Keratinocyte (primary cell): ENCODE results near the gene SMIM17. TPM values are rescaled to one million over a fixed set of nuclear protein-coding genes. Genes with fewer than 3 reads are reported as not detected.

Experiments
- DNase-seq: peaks from one replicate; pipeline ENCODE4 v3.0.0-alpha.2; 2011; ENCODE audit warnings: low read depth, missing footprints, low spot score
- FAIRE-seq: peaks from 2 replicates; lab custom pipeline; 2011; peaks lifted over from hg19 to GRCh38; lab: Jason Lieb, UNC
- H2AFZ ChIP-seq: 2 replicates; pipeline ENCODE4 v1.6.0; 2012; ENCODE audit warnings: low read length, control low read depth, inconsistent platforms; ENCODE audit not compliant: control insufficient read depth
- H3K27ac ChIP-seq: 2 replicates; pipeline ENCODE4 v1.5.1; 2011; ENCODE audit warnings: low read length; ENCODE audit not compliant: control insufficient read depth, insufficient read depth
- H3K27me3 ChIP-seq: 3 replicates; pipeline ENCODE4 v1.6.0; 2011; ENCODE audit warnings: low read length; ENCODE audit not compliant: control insufficient read depth, insufficient read depth; ENCODE audit errors: extremely low read depth
- H3K36me3 ChIP-seq, 2 experiments: 2 replicates in 1 of 2; 3 replicates in 1 of 2; pipeline ENCODE4 v1.5.1; 2011; ENCODE audit warnings: low read length in 2 of 2, mild to moderate bottlenecking in 1 of 2; ENCODE audit not compliant: control insufficient read depth in 2 of 2, insufficient read depth in 2 of 2; ENCODE audit errors: extremely low read depth in 1 of 2
- H3K4me1 ChIP-seq: 3 replicates; pipeline ENCODE4 v1.5.1; 2011; ENCODE audit warnings: low read length; ENCODE audit not compliant: control insufficient read depth, insufficient read depth; ENCODE audit errors: extremely low read depth
- H3K4me2 ChIP-seq: 3 replicates; pipeline ENCODE4 v1.6.0; 2011; ENCODE audit warnings: low read depth, low read length; ENCODE audit not compliant: control insufficient read depth, insufficient read depth; ENCODE audit errors: extremely low read depth
- H3K4me3 ChIP-seq, 3 experiments: fragments of 200-600 bp in 1 of 3; sonication (generic) in 1 of 3; 2 replicates in 2 of 3; 3 replicates in 1 of 3; pipeline ENCODE4 v1.5.1; 2011 to 2016; ENCODE audit warnings: low read length in 3 of 3, mild to moderate bottlenecking in 3 of 3, control low read depth in 2 of 3, inconsistent platforms in 1 of 3, low read depth in 1 of 3, mixed read lengths in 1 of 3, mixed run types in 1 of 3, moderate library complexity in 1 of 3; ENCODE audit not compliant: control insufficient read depth in 2 of 3, insufficient read depth in 2 of 3; ENCODE audit errors: extremely low read depth in 1 of 3
- H3K79me2 ChIP-seq: 2 replicates; pipeline ENCODE4 v1.6.0; 2012; ENCODE audit warnings: low read length; ENCODE audit not compliant: control insufficient read depth, insufficient read depth
- H3K9ac ChIP-seq: 3 replicates; pipeline ENCODE4 v1.6.0; 2011; ENCODE audit warnings: low read length; ENCODE audit not compliant: control insufficient read depth, insufficient read depth; ENCODE audit errors: extremely low read depth
- H3K9me1 ChIP-seq: 3 replicates; pipeline ENCODE4 v1.6.0; 2011; ENCODE audit warnings: low read length; ENCODE audit not compliant: control insufficient read depth, insufficient read depth; ENCODE audit errors: extremely low read depth
- H3K9me3 ChIP-seq: 2 replicates; pipeline ENCODE4 v1.5.1; 2012; ENCODE audit warnings: low read depth, low read length; ENCODE audit not compliant: control insufficient read depth
- H4K20me1 ChIP-seq: 3 replicates; pipeline ENCODE4 v1.6.0; 2011; ENCODE audit warnings: low read length; ENCODE audit not compliant: control insufficient read depth, insufficient read depth; ENCODE audit errors: extremely low read depth
- EZH2 ChIP-seq: IDR thresholded peaks from one replicate; pipeline ENCODE4 v1.6.1; 2012; ENCODE audit warnings: inconsistent platforms, mild to moderate bottlenecking, low read length, moderate library complexity
- dilution Hi-C: fragments of 300-500 bp; cut with MboI; formaldehyde crosslinking; loops from one replicate; pipeline ENCODE4 v1.7.0; 2020; ENCODE audit warnings: low sequenced_read_pairs; ENCODE audit not compliant: extremely low pct_ligation_motif_present
- polyA plus RNA-seq, 5 experiments: library from polyadenylated mRNA; depleted of rRNA in 3 of 5; stranded (reverse) in 3 of 5; stranded (forward) in 1 of 5; unstranded in 1 of 5; fragments of >200 nt; gene quantifications; 1 replicate in 1 of 5; 2 replicates in 3 of 5; 3 replicates in 1 of 5; pipeline versions ENCODE4 v1.2.1 to v1.2.3, GENCODE V29; 2011 to 2012; ENCODE audit warnings: missing spikeins in 2 of 5, low read depth in 1 of 5, low replicate concordance in 1 of 5
- TF ChIP-seq, protein P1 (sequence below), 3 experiments: IDR thresholded peaks in 1 of 3; conservative IDR thresholded peaks in 1 of 3; optimal IDR thresholded peaks in 1 of 3; 2 replicates in 2 of 3; 3 replicates in 1 of 3; pipeline versions ENCODE3 to v1.5.1; 2011; ENCODE audit warnings: low read length in 3 of 3, mild to moderate bottlenecking in 3 of 3, moderate library complexity in 2 of 3, control low read depth in 1 of 3, inconsistent platforms in 1 of 3; ENCODE audit not compliant: insufficient read depth in 2 of 3; ENCODE audit errors: extremely low read depth in 1 of 3

The SMIM17 gene
- polyA plus RNA-seq, 1 donor (not counting 4 experiments of a cell fraction or from before 2014, with no cell fraction given) = 0.13 TPM

DNA sequence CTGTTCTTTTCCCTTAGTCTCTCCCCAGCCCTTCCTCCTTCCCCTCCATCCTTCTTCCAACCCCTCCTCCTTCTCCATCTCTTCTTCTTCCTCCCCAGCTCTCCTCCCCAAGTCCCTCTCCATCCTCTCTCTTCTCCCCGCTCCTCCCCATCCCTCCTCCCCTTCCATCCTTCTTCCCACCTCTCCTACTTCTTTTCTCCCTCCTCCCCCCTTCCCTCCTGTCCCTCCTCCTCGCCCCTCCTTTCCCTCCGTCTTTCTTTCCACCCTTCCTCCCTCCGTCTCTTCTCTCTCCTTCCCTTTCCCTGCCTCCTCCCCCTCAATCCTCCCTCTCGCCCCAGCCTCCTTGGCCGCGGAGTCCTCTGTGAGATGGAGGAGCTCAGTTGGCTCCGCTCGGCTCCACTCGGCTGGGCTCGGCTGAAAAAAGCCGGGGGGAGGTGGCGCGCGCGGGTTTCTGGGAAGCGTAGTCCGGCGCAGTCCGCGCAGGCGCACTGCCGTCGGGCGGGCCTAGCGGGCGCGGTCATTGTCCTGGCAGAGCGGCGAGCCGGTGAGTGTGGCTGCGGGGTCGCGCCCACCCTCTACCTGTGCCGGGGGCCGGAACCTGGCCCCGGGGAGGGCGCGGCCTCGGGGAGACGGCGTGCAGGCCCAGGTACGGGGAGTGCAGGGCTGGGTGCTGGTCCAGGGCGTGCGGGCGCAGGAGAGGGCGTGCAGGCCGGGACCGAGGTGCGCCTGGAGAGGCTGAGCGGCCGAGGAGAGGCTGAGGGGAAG, 48.0 kb upstream of the SMIM17 start, which contains the start of gene ZNF71:
ZNF71 (plus strand) TSS at position 520 of the 765 bp plus-strand sequence. CDS start 6,257 bp downstream, outside the sequence.
- Histone ChIP-seq H3K9ac (peak within 1 kb of the TSS; percentile 79), H3K9me3 (peaks cover under 1% of the 10 kb centered on the region), H3K27ac (peak within 1 kb of the TSS; percentile 35), H3K36me3 (peaks cover 0 to 1% of the 10 kb centered on the region in 2 experiments), H4K20me1 (no peaks in the 10 kb centered on the region), H3K4me1 (peaks cover 4% of the 10 kb centered on the region), H3K79me2 (peaks cover 31% of the 10 kb centered on the region), H3K4me2 (peak within 1 kb of the TSS; percentile 61), H3K27me3 (no peaks in the 10 kb centered on the region), H3K9me1 (no peaks in the 10 kb centered on the region), H2AFZ (peak within 1 kb of the TSS; percentile 96), H3K4me3 (peak within 1 kb of the TSS; percentile 77 to 99 (median 88))
- FAIRE-seq = no peak
- dilution Hi-C loops = no loop called here
- peak; percentile 41 for DNase-seq
- no peak for TF ChIP-seq EZH2
- TF ChIP-seq, protein P1, sequence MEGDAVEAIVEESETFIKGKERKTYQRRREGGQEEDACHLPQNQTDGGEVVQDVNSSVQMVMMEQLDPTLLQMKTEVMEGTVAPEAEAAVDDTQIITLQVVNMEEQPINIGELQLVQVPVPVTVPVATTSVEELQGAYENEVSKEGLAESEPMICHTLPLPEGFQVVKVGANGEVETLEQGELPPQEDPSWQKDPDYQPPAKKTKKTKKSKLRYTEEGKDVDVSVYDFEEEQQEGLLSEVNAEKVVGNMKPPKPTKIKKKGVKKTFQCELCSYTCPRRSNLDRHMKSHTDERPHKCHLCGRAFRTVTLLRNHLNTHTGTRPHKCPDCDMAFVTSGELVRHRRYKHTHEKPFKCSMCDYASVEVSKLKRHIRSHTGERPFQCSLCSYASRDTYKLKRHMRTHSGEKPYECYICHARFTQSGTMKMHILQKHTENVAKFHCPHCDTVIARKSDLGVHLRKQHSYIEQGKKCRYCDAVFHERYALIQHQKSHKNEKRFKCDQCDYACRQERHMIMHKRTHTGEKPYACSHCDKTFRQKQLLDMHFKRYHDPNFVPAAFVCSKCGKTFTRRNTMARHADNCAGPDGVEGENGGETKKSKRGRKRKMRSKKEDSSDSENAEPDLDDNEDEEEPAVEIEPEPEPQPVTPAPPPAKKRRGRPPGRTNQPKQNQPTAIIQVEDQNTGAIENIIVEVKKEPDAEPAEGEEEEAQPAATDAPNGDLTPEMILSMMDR (optimal IDR thresholded peaks at IDR 0.05 in 1 of 3, IDR thresholded peaks at IDR 0.05 in 1 of 3, conservative IDR thresholded peaks at IDR 0.05 in 1 of 3; ENCODE audit: extremely low read depth in 1 of 3, insufficient read depth in 2 of 3, low read length in 3 of 3) = no peak

DNA sequence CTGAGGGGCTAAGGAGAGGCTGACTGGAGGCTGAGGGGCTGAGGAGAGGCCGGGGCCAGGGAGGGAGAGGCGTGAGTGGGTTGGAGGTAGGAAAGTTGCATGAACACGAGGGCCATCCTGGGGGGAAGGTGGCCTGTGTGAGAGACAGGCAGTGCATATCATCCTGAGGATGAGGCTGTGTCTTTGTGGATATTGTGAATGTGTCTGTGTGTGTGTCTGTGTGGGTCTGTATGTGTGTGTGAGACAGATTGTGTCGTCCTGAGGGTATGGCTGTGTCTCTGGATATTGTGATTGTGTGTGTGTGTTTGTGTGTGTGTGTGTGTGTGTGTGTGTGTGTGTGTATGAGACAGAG, 47.4 kb upstream of the SMIM17 start:
- Histone ChIP-seq H3K9ac (peak overlapping the region; percentile 79), H2AFZ (peak overlapping the region; percentile 88), H3K4me2 (peak overlapping the region; percentile 58), H3K9me3 (no peaks in the 10 kb centered on the region), H3K4me3 (peak overlapping the region; percentile 77 to 99 (median 88)), H3K9me1 (no peaks in the 10 kb centered on the region), H3K4me1 (peaks cover 4% of the 10 kb centered on the region), H3K36me3 (peaks cover 0 to 1% of the 10 kb centered on the region in 2 experiments), H3K27me3 (no peaks in the 10 kb centered on the region), H3K27ac (peak overlapping the region; percentile 35), H3K79me2 (peaks cover 31% of the 10 kb centered on the region), H4K20me1 (no peaks in the 10 kb centered on the region)
- peak; percentile 9 for FAIRE-seq
- TF ChIP-seq EZH2 = no peak
- TF ChIP-seq, protein P1 (optimal IDR thresholded peaks at IDR 0.05 in 1 of 3, IDR thresholded peaks at IDR 0.05 in 1 of 3, conservative IDR thresholded peaks at IDR 0.05 in 1 of 3; ENCODE audit: extremely low read depth in 1 of 3, insufficient read depth in 2 of 3, low read length in 3 of 3) = no peak
- no peak for DNase-seq
- dilution Hi-C loops = no loop called here
